Liver (tissue), 9 donors: ENCODE data around the gene FAM32A. TPM values are rescaled to one million over a fixed set of nuclear protein-coding genes. Genes with fewer than 3 reads are reported as not detected.

Experiments used
- DNase-seq: peaks from one replicate; pipeline ENCODE4 v3.0.0-alpha.2; 2017; ENCODE audit warnings: low spot score
- H3K27ac ChIP-seq, 2 donors: one replicate each; pipeline ENCODE4 v1.7.0; 2013; ENCODE audit warnings: inconsistent platforms in 2 of 2, low read length in 2 of 2, control low read depth in 1 of 2, low read depth in 1 of 2, mild to moderate bottlenecking in 1 of 2
- H3K27me3 ChIP-seq, 4 donors: one replicate each; pipeline versions ENCODE4 v1.6.1 to v1.7.0; 2013; ENCODE audit warnings: low read length in 3 of 4, inconsistent platforms in 1 of 4, mild to moderate bottlenecking in 1 of 4, moderate library complexity in 1 of 4; ENCODE audit not compliant: control insufficient read depth in 4 of 4, insufficient read depth in 4 of 4
- H3K36me3 ChIP-seq, 4 donors: one replicate each; pipeline versions ENCODE4 v1.6.1 to v1.7.0; 2013; ENCODE audit warnings: low read length in 3 of 4, mild to moderate bottlenecking in 3 of 4, low read depth in 1 of 4, moderate library complexity in 1 of 4; ENCODE audit not compliant: control insufficient read depth in 4 of 4, insufficient read depth in 3 of 4
- H3K4me1 ChIP-seq, 4 donors: one replicate each; pipeline versions ENCODE4 v1.6.1 to v1.7.0; 2013; ENCODE audit warnings: low read length in 3 of 4, mild to moderate bottlenecking in 3 of 4, moderate library complexity in 1 of 4; ENCODE audit not compliant: control insufficient read depth in 4 of 4, insufficient read depth in 4 of 4
- H3K4me3 ChIP-seq, 3 donors: one replicate each; pipeline versions ENCODE4 v1.6.1 to v1.7.0; 2013; ENCODE audit warnings: low read length in 3 of 3, control low read depth in 1 of 3, low read depth in 1 of 3, mild to moderate bottlenecking in 1 of 3
- H3K9ac ChIP-seq, 2 donors: one replicate each; pipeline ENCODE4 v1.7.0; 2013; ENCODE audit warnings: low read length in 2 of 2, mild to moderate bottlenecking in 2 of 2, moderate library complexity in 2 of 2, control low read depth in 1 of 2, low read depth in 1 of 2
- H3K9me3 ChIP-seq, 4 donors: one replicate each; pipeline versions ENCODE4 v1.6.1 to v1.7.0; 2013; ENCODE audit warnings: low read length in 3 of 4; ENCODE audit not compliant: control insufficient read depth in 4 of 4
- CTCF ChIP-seq: fragments of 150-350 bp; IDR thresholded peaks from 2 replicates; pipeline ENCODE4 v1.5.1; 2017; ENCODE audit warnings: improper control_type of control experiment, low read depth, low read length; ENCODE audit not compliant: missing input control
- EGR1 ChIP-seq, 2 donors: IDR thresholded peaks; 2 replicates each; pipeline ENCODE4 v1.6.1; 2016 to 2018; ENCODE audit warnings: antibody characterized with exemption in 2 of 2, low read depth in 2 of 2
- FOXA1 ChIP-seq: IDR thresholded peaks from 2 replicates; pipeline ENCODE4 v1.6.1; 2016; ENCODE audit warnings: antibody characterized with exemption
- FOXA2 ChIP-seq: IDR thresholded peaks from 2 replicates; pipeline ENCODE4 v1.6.1; 2016; ENCODE audit warnings: antibody characterized with exemption
- GABPA ChIP-seq, 2 donors: IDR thresholded peaks in 1 of 2; conservative IDR thresholded peaks in 1 of 2; 2 replicates each; pipeline ENCODE4 v1.6.1; 2016; ENCODE audit warnings: antibody characterized with exemption in 2 of 2, mild to moderate bottlenecking in 1 of 2, moderate library complexity in 1 of 2
- HNF4A ChIP-seq, 2 donors: conservative IDR thresholded peaks; 2 replicates each; pipeline ENCODE4 v1.6.1; 2016; ENCODE audit warnings: antibody characterized with exemption in 2 of 2, mild to moderate bottlenecking in 2 of 2
- HNF4G ChIP-seq: IDR thresholded peaks from 2 replicates; pipeline ENCODE4 v1.6.1; 2016; ENCODE audit warnings: antibody characterized with exemption
- JUND ChIP-seq, 2 donors: IDR thresholded peaks; 2 replicates each; pipeline ENCODE4 v1.6.1; 2016; ENCODE audit warnings: antibody characterized with exemption in 2 of 2
- MAX ChIP-seq: IDR thresholded peaks from 2 replicates; pipeline ENCODE4 v1.6.1; 2016; ENCODE audit warnings: antibody characterized with exemption
- NR2F2 ChIP-seq: IDR thresholded peaks from 2 replicates; pipeline ENCODE4 v1.6.1; 2016; ENCODE audit warnings: antibody characterized with exemption
- RAD21 ChIP-seq, 2 donors: IDR thresholded peaks; 2 replicates each; pipeline ENCODE4 v1.6.1; 2016; ENCODE audit warnings: antibody characterized with exemption in 2 of 2, mild to moderate bottlenecking in 2 of 2
- REST ChIP-seq: IDR thresholded peaks from 2 replicates; pipeline ENCODE4 v1.6.1; 2016; ENCODE audit warnings: antibody characterized with exemption, mild to moderate bottlenecking
- RXRA ChIP-seq, 2 donors: IDR thresholded peaks; 2 replicates each; pipeline ENCODE4 v1.6.1; 2017 to 2018; ENCODE audit warnings: antibody characterized with exemption in 2 of 2, mild to moderate bottlenecking in 1 of 2
- TAF1 ChIP-seq: conservative IDR thresholded peaks from 2 replicates; pipeline ENCODE4 v1.6.1; 2016; ENCODE audit warnings: antibody characterized with exemption, mild to moderate bottlenecking
- YY1 ChIP-seq: IDR thresholded peaks from 2 replicates; pipeline ENCODE4 v1.6.1; 2016; ENCODE audit warnings: antibody characterized with exemption, mild to moderate bottlenecking
- ZBTB33 ChIP-seq: IDR thresholded peaks from 2 replicates; pipeline ENCODE4 v1.6.1; 2016; ENCODE audit warnings: antibody characterized with exemption
- WGBS: extraction: QIAGEN DNeasy Blood & Tissue Kit; methylation state at CpG from one replicate; pipeline ENCODE4 v1.1.7; 2013; 5-methylcytosine and 5-hydroxymethylcytosine counted together
- polyA plus RNA-seq, 2 donors: library from polyadenylated mRNA; stranded (reverse) in 1 of 2; unstranded in 1 of 2; fragments of 200-250 nt in 1 of 2; fragments of >200 nt in 1 of 2; fragmentation: Nextera tagmentation in 1 of 2; extraction: Ambion mirVana in 1 of 2; gene quantifications; one replicate each; pipeline versions ENCODE4 v1.2.1 to v1.2.3, GENCODE V29; 2013 to 2015
- total RNA-seq, 2 donors: library from RNA; depleted of rRNA; stranded (reverse); fragments of >200 nt; gene quantifications; one replicate each; pipeline ENCODE4 v1.2.3, GENCODE V29; 2014
- TF ChIP-seq, protein P1 (sequence below): IDR thresholded peaks from 2 replicates; pipeline ENCODE4 v1.6.1; 2016; ENCODE audit warnings: antibody characterized with exemption
- donor health status: healthy.
- donor health status: healthy.
- donor health status: healthy.
- donor health status: healthy.
- donor health status: healthy.

The FAM32A gene
- total and polyA plus RNA-seq, 4 donors: 46.2 to 60.2 (median 52.4) TPM

- Histone ChIP-seq H3K27ac (no peak overlapping the region), H3K9me3 (no peaks in the 10 kb centered on the region), H3K36me3 (no peaks in the 10 kb centered on the region), H3K4me1 (peaks cover 2 to 9% (median 6%) of the 10 kb centered on the region in 4 donors), H3K27me3 (no peaks in the 10 kb centered on the region), H3K4me3 (no peak overlapping the region), H3K9ac (no peak overlapping the region)
- no peak for TF ChIP-seq HNF4G
- TF ChIP-seq, protein P1, sequence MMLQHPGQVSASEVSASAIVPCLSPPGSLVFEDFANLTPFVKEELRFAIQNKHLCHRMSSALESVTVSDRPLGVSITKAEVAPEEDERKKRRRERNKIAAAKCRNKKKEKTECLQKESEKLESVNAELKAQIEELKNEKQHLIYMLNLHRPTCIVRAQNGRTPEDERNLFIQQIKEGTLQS: no peak
- no peak for TF ChIP-seq FOXA1
- no peak for TF ChIP-seq REST
- no peak for TF ChIP-seq CTCF
- no peak for TF ChIP-seq NR2F2
- no peak for TF ChIP-seq RXRA (IDR thresholded peaks at IDR 0.05)
- TF ChIP-seq YY1: no peak
- no peak for TF ChIP-seq RAD21 (IDR thresholded peaks at IDR 0.05)
- TF ChIP-seq TAF1: no peak
- no peak for TF ChIP-seq FOXA2
- TF ChIP-seq ZBTB33: no peak
- no peak for TF ChIP-seq HNF4A (conservative IDR thresholded peaks at IDR 0.05)
- TF ChIP-seq MAX: no peak
- TF ChIP-seq EGR1 (IDR thresholded peaks at IDR 0.05; ENCODE audit: low read depth in 2 of 2): no peak
- TF ChIP-seq JUND (IDR thresholded peaks at IDR 0.05): no peak
- TF ChIP-seq GABPA (IDR thresholded peaks at IDR 0.05 in 1 of 2, conservative IDR thresholded peaks at IDR 0.05 in 1 of 2): no peak
- 85% methylated on average over 6 of the region's 6 CpGs for WGBS
- no peak for DNase-seq
These were observed 24.7 kb upstream of the FAM32A start for GRCh38 chr19:16160445-16160942.
